Type B pancreatic cell (in vitro differentiated cells): ENCODE results near the gene GAREM1. TPM values are rescaled to one million over a fixed set of nuclear protein-coding genes. Genes with fewer than 3 reads are reported as not detected.

Experiments
- DNase-seq: peaks from one replicate; pipeline ENCODE4 v3.0.0; 2021; ENCODE audit warnings: mixed read lengths; ENCODE audit not compliant: unreplicated experiment; ENCODE audit errors: extremely low spot score
- H3K27ac Mint-ChIP-seq: 2 replicates; pipeline ENCODE4 v1.8.0; 2021; ENCODE audit warnings: mild to moderate bottlenecking, mixed read lengths
- H3K27me3 Mint-ChIP-seq: 2 replicates; pipeline ENCODE4 v1.8.0; 2021; ENCODE audit warnings: mixed read lengths
- H3K36me3 Mint-ChIP-seq: 2 replicates; pipeline ENCODE4 v1.8.0; 2021; ENCODE audit warnings: mixed read lengths
- H3K4me1 Mint-ChIP-seq: one replicate; pipeline ENCODE4 v1.8.0; 2021; ENCODE audit warnings: mixed read lengths; ENCODE audit not compliant: unreplicated experiment
- H3K4me3 Mint-ChIP-seq: 2 replicates; pipeline ENCODE4 v1.8.0; 2021; ENCODE audit warnings: mild to moderate bottlenecking, mixed read lengths
- H3K9me3 Mint-ChIP-seq: 2 replicates; pipeline ENCODE4 v1.8.0; 2021; ENCODE audit warnings: mixed read lengths
- CTCF ChIP-seq: fragments of 200-600 bp; sonication (generic); conservative IDR thresholded peaks from 2 replicates; pipeline ENCODE4 v1.5.0; 2021; ENCODE audit warnings: antibody characterized with exemption, mild to moderate bottlenecking
- total RNA-seq: library from RNA; stranded (reverse); gene quantifications from 2 replicates; pipeline ENCODE4 v1.2.1, GENCODE V29; 2021; ENCODE audit warnings: low replicate concordance

GAREM1 gene
- total RNA-seq, 1 donor from 2014 or later: 17.8 TPM

- TF ChIP-seq CTCF: no peak
- H3K36me3 Mint-ChIP-seq: peaks cover 10% of the 10 kb centered on the region
- no peak overlapping the region for H3K4me3 Mint-ChIP-seq
- H3K27me3 Mint-ChIP-seq: no peaks in the 10 kb centered on the region
- no peak overlapping the region for H3K27ac Mint-ChIP-seq
- H3K4me1 Mint-ChIP-seq: peaks cover 12% of the 10 kb centered on the region
- H3K9me3 Mint-ChIP-seq: no peaks in the 10 kb centered on the region
- DNase-seq: no peak
Observed at GRCh38 chr18:32302806-32303205, 167.9 kb downstream of the GAREM1 start.

GRCh38 chr18:32301976-32302743 lies 168.5 kb downstream of the GAREM1 start:
- Mint-ChIP-seq H3K9me3 (no peaks in the 10 kb centered on the region), H3K4me3 (no peak overlapping the region), H3K27ac (no peak overlapping the region), H3K36me3 (peaks cover 10% of the 10 kb centered on the region), H3K4me1 (peaks cover 17% of the 10 kb centered on the region), H3K27me3 (no peaks in the 10 kb centered on the region)
- no peak for TF ChIP-seq CTCF
- DNase-seq: no peak

- no peaks in the 10 kb centered on the region for H3K27me3 Mint-ChIP-seq
- no peak overlapping the region for H3K4me3 Mint-ChIP-seq
- H3K9me3 Mint-ChIP-seq: no peaks in the 10 kb centered on the region
- TF ChIP-seq CTCF: no peak
- DNase-seq: no peak
- peaks cover 9% of the 10 kb centered on the region for H3K36me3 Mint-ChIP-seq
- H3K27ac Mint-ChIP-seq: no peak overlapping the region
- peaks cover 17% of the 10 kb centered on the region for H3K4me1 Mint-ChIP-seq
Observed at GRCh38 chr18:32301361-32301760, 169.3 kb downstream of the GAREM1 start.

GRCh38 chr18:32300914-32301313 lies 169.8 kb downstream of the GAREM1 start:
- H3K36me3 Mint-ChIP-seq: peaks cover 5% of the 10 kb centered on the region
- peaks cover 17% of the 10 kb centered on the region for H3K4me1 Mint-ChIP-seq
- no peak overlapping the region for H3K4me3 Mint-ChIP-seq
- no peaks in the 10 kb centered on the region for H3K27me3 Mint-ChIP-seq
- no peaks in the 10 kb centered on the region for H3K9me3 Mint-ChIP-seq
- H3K27ac Mint-ChIP-seq: no peak overlapping the region
- TF ChIP-seq CTCF: no peak
- DNase-seq: no peak

- Mint-ChIP-seq H3K4me3 (no peak overlapping the region), H3K36me3 (no peaks in the 10 kb centered on the region), H3K4me1 (peaks cover 17% of the 10 kb centered on the region), H3K27ac (no peak overlapping the region), H3K27me3 (no peaks in the 10 kb centered on the region), H3K9me3 (no peaks in the 10 kb centered on the region)
- no peak for TF ChIP-seq CTCF
- no peak for DNase-seq
Observed at GRCh38 chr18:32299484-32299883, 171.2 kb downstream of the GAREM1 start.
